HG03521 (cell line): Measurements from ENCODE around the gene RGS6.

Source experiments
- ATAC-seq: cut with Tn5 transposase; IDR thresholded peaks from one replicate; pipeline ENCODE4 v1.9.1; 2021; ENCODE audit warnings: mild to moderate bottlenecking, moderate library complexity; ENCODE audit not compliant: unreplicated experiment

The RGS6 gene

GRCh38 chr14:72154645-72155378 is 222.6 kb downstream of the RGS6 start:
- no peak for ATAC-seq

- ATAC-seq = no peak
Observed at GRCh38 chr14:72155379-72155993, 223.3 kb downstream of the RGS6 start.

GRCh38 chr14:72164420-72165228 is 232.4 kb downstream of the RGS6 start:
- no peak for ATAC-seq

- ATAC-seq = no peak
Observed at GRCh38 chr14:72165229-72165698, 233.0 kb downstream of the RGS6 start.

- ATAC-seq = no peak
Observed at GRCh38 chr14:72169521-72169920, 237.3 kb downstream of the RGS6 start.

- ATAC-seq = no peak
Observed at GRCh38 chr14:72172049-72172448, 239.8 kb downstream of the RGS6 start.

- no peak for ATAC-seq
Observed at GRCh38 chr14:72172597-72172996, 240.4 kb downstream of the RGS6 start.

DNA sequence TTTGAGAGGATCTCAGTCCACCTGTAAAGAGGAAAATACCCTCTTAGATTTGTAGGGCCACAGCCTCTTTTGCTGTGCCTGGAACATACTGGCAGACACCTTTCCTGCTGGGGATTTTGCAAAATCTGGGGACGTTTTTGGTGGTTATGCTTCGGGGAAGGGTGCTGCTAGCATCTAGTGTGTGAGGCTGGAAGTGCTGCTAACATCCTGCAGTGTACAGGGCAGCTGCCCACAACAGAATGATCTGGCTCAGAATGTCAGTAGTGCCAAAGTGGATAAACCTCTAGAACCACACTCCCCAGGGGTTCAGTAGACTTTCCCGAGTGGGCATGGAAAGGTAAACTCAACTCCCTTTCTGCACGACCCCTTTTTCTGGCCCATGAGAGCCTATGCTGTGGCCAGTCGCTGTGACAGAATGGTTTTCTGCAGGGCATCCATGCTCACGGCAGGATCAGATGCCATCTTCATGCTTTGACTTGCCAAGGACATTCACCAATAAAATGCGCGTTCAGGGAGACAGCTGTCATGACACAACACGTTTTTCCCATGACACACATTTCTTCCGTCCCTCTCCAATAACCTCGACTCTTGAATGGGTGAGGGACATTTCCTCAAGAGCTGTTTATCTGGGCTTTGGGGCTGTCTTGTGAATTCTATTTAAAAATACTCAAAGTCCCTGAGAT is 240.9 kb downstream of the RGS6 start:
- ATAC-seq = no peak

DNA sequence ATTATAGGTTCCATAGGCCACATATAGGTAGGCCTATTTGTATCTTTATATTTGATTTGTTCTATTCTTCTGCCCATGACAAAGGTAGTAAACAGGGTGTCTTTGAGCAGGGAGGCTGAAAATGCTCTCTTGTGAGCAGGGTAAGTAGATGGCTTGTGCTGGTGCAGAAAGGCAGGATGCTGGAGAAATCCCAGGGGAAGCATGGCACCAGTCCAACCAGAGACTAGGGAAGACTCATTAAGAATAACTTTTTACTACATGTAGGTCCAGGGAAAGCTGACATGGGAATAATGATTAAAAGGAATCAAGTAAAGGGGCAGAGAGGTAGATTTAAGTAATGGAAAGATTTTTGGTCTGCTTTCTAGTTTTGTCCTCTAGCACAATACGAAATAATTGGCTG is 245.0 kb downstream of the RGS6 start:
- no peak for ATAC-seq

GRCh38 chr14:72178517-72178916 is 246.3 kb downstream of the RGS6 start:
- no peak for ATAC-seq

DNA sequence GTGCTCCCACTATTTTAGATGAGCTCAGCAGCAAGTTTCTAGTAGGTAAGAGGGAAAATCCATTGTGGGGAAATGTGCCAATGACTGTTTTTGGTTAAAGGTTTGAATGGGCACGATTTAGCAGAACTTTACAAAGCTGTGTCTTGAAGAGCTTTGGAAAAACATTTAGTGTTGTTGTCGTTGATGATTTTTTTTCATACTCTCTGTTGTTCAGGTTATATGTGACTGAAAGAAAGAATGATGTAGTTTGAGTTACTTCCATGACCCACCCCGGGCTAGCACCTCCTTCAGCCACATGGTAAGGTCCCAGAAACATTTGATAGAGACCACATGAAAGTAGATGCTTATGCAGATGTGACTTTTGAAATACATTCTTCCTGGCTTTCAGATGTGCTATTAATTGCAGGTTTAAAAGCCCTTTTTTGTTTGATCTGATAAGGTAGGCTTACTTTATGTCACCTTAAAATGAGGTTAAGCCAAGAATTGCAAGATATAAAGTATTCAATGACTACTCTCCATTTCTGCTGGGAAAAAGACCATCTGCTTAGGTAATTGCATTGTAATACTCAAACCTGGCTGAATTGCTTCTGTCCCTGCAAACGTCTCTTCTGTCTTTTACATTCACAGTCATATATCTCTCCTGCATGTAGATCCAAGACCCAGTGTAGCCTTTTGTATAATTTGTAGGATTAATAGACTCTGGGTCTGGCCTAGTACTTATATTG is 250.6 kb downstream of the RGS6 start:
- ATAC-seq = no peak

DNA sequence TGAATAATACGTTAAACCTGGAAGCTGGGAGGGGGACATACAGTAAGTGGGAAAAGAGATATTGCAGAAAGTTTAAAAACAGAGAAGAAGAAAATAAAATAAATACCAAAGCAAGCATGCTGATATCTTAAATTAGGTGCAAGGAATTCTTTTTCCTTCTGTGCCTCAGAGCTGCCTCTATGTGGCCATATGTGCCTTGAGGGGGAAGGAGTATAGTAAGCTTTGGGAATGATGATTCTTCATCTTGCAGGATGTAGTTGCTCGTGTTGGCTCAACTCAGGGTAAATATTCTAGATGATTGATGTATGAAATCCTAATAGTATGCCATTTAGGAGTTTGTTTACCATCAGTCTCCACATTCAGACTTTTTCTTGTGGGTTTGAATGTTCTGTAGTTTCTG is 251.4 kb downstream of the RGS6 start:
- no peak for ATAC-seq

- no peak for ATAC-seq
Observed at GRCh38 chr14:72186523-72186922, 254.3 kb downstream of the RGS6 start.

- ATAC-seq = no peak
Observed at GRCh38 chr14:72196237-72197015, 264.2 kb downstream of the RGS6 start.

GRCh38 chr14:72201645-72202044 is 269.4 kb downstream of the RGS6 start:
- no peak for ATAC-seq

GRCh38 chr14:72213424-72213823 is 281.2 kb downstream of the RGS6 start:
- ATAC-seq = no peak

DNA sequence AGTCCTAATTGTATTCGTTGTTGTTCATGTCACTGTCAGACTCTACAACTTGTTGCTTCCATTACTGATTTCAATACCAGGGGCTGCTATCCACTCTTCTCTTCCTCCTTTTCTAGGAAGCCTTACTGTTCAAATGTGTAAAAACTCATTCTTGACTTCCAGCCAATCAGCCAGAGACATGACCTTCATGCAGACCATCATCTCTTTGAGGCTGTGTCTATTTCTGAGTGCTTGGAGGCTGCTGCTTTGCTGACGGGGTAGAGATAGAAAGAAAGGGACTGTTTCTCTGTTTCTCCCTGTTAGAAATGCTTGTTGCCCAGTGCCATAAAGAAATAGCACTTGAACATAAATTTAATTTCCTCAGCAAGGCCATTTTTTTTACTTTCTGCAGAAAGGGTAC is 282.9 kb downstream of the RGS6 start:
- no peak for ATAC-seq

DNA sequence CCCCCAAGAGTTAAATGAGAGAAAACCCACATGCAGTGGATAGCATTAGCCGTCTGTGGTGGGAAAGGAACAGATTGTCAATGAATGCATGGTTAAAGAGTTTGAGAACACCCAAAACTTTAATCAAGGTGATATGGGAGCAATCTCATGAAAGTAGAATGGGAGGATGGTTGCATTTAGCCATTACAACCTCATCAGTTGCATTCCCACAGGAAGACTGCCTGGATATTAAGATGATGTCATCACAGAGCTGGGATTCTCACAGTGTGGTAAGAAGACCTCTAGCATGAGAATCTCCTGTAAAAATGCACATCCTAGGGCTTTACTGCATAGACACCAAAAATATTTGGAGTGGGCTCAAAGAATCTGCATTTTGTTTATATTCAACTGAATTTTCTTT is 284.9 kb downstream of the RGS6 start:
- no peak for ATAC-seq

DNA sequence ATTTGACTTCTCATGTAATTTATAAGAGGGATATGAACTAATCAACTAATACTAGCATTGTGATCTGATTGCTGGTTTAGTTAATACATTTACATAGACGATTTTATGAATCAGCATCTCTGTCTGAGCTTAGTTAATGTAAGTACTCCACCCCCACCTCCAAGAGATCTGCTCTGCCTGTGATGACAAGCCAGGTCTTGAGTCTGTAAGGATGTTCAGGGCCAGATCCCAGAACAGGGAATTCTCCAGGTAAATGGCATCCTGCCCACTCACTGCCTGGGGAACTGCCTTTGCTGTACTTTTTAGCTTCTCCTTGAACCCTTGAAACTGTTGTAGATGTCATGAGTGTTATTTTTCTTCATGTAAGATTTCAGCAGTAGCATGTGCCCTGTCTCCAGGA is 289.8 kb downstream of the RGS6 start:
- no peak for ATAC-seq

DNA sequence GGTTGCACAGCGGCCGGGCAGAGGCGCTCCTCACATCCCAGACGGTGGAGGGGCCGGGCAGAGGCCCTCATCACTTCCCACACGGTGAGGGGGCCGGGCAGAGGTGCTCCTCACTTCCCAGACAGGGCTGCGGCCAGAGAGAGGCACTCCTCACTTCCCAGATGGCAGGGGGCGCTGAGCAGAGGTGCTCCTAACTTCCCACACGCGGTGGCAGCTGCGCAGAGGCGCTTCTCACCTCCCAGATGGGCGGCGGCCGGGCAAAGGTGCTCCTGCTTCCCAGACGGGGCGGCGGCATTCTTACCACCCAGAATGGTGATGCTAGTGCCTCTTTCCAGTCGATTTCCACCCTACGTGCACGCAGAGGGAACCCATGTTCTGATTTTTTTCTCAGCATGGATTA is 304.4 kb downstream of the RGS6 start:
- no peak for ATAC-seq
